ENCODE measurements around the gene RFX8. TPM values are rescaled to one million over a fixed set of nuclear protein-coding genes. Genes with fewer than 3 reads are reported as not detected.
A peak's percentile ranks its signal among the peaks of the same experiment; 100 is the strongest.

Gene RFX8
- total RNA-seq, 2 donors from 2014 or later = not detected

GRCh38 chr2:101467306-101467705 is 7.6 kb downstream of the RFX8 start:
- H3K9me3 Mint-ChIP-seq = no peaks in the 10 kb centered on the region
- Histone ChIP-seq H3K27me3 (ENCODE audit: control insufficient read depth, insufficient read depth, low read length, poor library complexity, severe bottlenecking) (no peaks in the 10 kb centered on the region), H3K27ac (ENCODE audit: low read depth, low read length) (no peak overlapping the region), H3K9ac (ENCODE audit: extremely low read depth, low read length, poor library complexity, severe bottlenecking) (no peak overlapping the region), H3K4me1 (ENCODE audit: control insufficient read depth, insufficient read depth, low read length) (no peaks in the 10 kb centered on the region), H3K9me3 (ENCODE audit: control insufficient read depth, low read length) (no peaks in the 10 kb centered on the region), H3K4me3 (ENCODE audit: low read length) (no peak overlapping the region), H3K36me3 (ENCODE audit: control insufficient read depth, insufficient read depth, low read length) (no peaks in the 10 kb centered on the region)
- DNase-seq = peak; percentile 89
- no peak overlapping the region for H3K4me3 Mint-ChIP-seq
- WGBS, 2 experiments (ENCODE audit: insufficient coverage in 1 of 2, insufficient read length in 1 of 2) = 50 to 80% methylated on average over 2 to 4 of the region's 4 CpGs
- peaks cover 8% of the 10 kb centered on the region for H3K4me1 Mint-ChIP-seq
- H3K27me3 Mint-ChIP-seq (ENCODE audit: insufficient read depth) = peaks cover 41% of the 10 kb centered on the region
- H3K27ac Mint-ChIP-seq = no peak overlapping the region
- TF ChIP-seq, protein P1, sequence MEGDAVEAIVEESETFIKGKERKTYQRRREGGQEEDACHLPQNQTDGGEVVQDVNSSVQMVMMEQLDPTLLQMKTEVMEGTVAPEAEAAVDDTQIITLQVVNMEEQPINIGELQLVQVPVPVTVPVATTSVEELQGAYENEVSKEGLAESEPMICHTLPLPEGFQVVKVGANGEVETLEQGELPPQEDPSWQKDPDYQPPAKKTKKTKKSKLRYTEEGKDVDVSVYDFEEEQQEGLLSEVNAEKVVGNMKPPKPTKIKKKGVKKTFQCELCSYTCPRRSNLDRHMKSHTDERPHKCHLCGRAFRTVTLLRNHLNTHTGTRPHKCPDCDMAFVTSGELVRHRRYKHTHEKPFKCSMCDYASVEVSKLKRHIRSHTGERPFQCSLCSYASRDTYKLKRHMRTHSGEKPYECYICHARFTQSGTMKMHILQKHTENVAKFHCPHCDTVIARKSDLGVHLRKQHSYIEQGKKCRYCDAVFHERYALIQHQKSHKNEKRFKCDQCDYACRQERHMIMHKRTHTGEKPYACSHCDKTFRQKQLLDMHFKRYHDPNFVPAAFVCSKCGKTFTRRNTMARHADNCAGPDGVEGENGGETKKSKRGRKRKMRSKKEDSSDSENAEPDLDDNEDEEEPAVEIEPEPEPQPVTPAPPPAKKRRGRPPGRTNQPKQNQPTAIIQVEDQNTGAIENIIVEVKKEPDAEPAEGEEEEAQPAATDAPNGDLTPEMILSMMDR (conservative IDR thresholded peaks at IDR 0.05) = no peak
- H3K36me3 Mint-ChIP-seq (ENCODE audit: low read depth) = no peaks in the 10 kb centered on the region

DNA sequence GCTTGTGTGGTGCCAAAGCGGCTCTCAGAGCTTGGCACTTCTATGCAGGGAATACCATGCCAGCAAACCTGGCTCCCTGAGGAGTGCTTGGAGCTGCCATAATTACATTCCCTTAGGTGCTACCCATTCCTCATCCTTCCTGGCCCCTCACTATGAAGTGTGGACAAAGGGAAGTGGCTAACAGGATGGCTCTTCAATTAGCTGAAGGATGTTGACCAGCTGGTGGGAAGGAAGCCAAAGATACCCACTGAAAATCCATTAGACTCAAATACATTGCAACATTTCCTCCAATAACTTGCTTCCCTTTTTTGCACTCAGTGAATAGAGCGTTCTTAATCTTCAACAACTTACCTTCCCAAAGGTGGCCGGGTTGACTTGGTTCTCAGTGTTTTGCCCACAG is 8.5 kb downstream of the RFX8 start:
- WGBS, 2 experiments (ENCODE audit: insufficient coverage in 1 of 2, insufficient read length in 1 of 2) = 91 to 93% methylated on average over 3 of the region's 3 CpGs
- no peaks in the 10 kb centered on the region for H3K9me3 ChIP-seq (ENCODE audit: control insufficient read depth, low read length)
- Mint-ChIP-seq H3K4me1 (peaks cover 8% of the 10 kb centered on the region), H3K9me3 (no peaks in the 10 kb centered on the region), H3K27me3 (ENCODE audit: insufficient read depth) (peaks cover 32% of the 10 kb centered on the region), H3K4me3 (no peak overlapping the region), H3K36me3 (ENCODE audit: low read depth) (no peaks in the 10 kb centered on the region), H3K27ac (no peak overlapping the region)
- no peak overlapping the region for H3K9ac ChIP-seq (ENCODE audit: extremely low read depth, low read length, poor library complexity, severe bottlenecking)
- TF ChIP-seq, protein P1 (conservative IDR thresholded peaks at IDR 0.05) = no peak
- H3K4me3 ChIP-seq (ENCODE audit: low read length) = no peak overlapping the region
- DNase-seq = no peak
- no peaks in the 10 kb centered on the region for H3K4me1 ChIP-seq (ENCODE audit: control insufficient read depth, insufficient read depth, low read length)
- no peaks in the 10 kb centered on the region for H3K36me3 ChIP-seq (ENCODE audit: control insufficient read depth, insufficient read depth, low read length)
- no peaks in the 10 kb centered on the region for H3K27me3 ChIP-seq (ENCODE audit: control insufficient read depth, insufficient read depth, low read length, poor library complexity, severe bottlenecking)
- H3K27ac ChIP-seq (ENCODE audit: low read depth, low read length) = no peak overlapping the region

GRCh38 chr2:101464841-101465240 is 10.1 kb downstream of the RFX8 start:
- H3K27ac ChIP-seq (ENCODE audit: low read depth, low read length) = no peak overlapping the region
- no peaks in the 10 kb centered on the region for H3K9me3 ChIP-seq (ENCODE audit: control insufficient read depth, low read length)
- Mint-ChIP-seq H3K4me3 (no peak overlapping the region), H3K9me3 (no peaks in the 10 kb centered on the region), H3K27ac (no peak overlapping the region), H3K36me3 (ENCODE audit: low read depth) (no peaks in the 10 kb centered on the region), H3K4me1 (peaks cover 8% of the 10 kb centered on the region), H3K27me3 (ENCODE audit: insufficient read depth) (peaks cover 24% of the 10 kb centered on the region)
- H3K4me3 ChIP-seq (ENCODE audit: low read length) = no peak overlapping the region
- TF ChIP-seq, protein P1 (conservative IDR thresholded peaks at IDR 0.05) = no peak
- H3K27me3 ChIP-seq (ENCODE audit: control insufficient read depth, insufficient read depth, low read length, poor library complexity, severe bottlenecking) = no peaks in the 10 kb centered on the region
- no peaks in the 10 kb centered on the region for H3K4me1 ChIP-seq (ENCODE audit: control insufficient read depth, insufficient read depth, low read length)
- no peaks in the 10 kb centered on the region for H3K36me3 ChIP-seq (ENCODE audit: control insufficient read depth, insufficient read depth, low read length)
- no peak overlapping the region for H3K9ac ChIP-seq (ENCODE audit: extremely low read depth, low read length, poor library complexity, severe bottlenecking)
- DNase-seq = no peak
- 88% methylated on average over 1 of the region's 1 CpG; no CpG with 5 or more reads in 1 of the 2 experiments for WGBS, 2 experiments (ENCODE audit: insufficient coverage in 1 of 2, insufficient read length in 1 of 2)

Data from endodermal cell (in vitro differentiated cells).